Neural cell (in vitro differentiated cells): ENCODE data around the gene HS3ST5.

ENCODE experiments used
- TAF1 ChIP-seq: IDR thresholded peaks from 2 replicates; pipeline ENCODE4 v1.6.1; 2012; ENCODE audit warnings: low read depth
- TF ChIP-seq, protein P1 (sequence below): fragments of 450-650 bp; IDR thresholded peaks from 2 replicates; pipeline ENCODE4 v1.5.1; 2014; ENCODE audit warnings: antibody characterized with exemption, mild to moderate bottlenecking, moderate library complexity; ENCODE audit not compliant: poor library complexity, severe bottlenecking

GRCh38 chr6:114364301-114364700, 21.5 kb upstream of the HS3ST5 start:
- TF ChIP-seq TAF1 = no peak
- TF ChIP-seq, protein P1, sequence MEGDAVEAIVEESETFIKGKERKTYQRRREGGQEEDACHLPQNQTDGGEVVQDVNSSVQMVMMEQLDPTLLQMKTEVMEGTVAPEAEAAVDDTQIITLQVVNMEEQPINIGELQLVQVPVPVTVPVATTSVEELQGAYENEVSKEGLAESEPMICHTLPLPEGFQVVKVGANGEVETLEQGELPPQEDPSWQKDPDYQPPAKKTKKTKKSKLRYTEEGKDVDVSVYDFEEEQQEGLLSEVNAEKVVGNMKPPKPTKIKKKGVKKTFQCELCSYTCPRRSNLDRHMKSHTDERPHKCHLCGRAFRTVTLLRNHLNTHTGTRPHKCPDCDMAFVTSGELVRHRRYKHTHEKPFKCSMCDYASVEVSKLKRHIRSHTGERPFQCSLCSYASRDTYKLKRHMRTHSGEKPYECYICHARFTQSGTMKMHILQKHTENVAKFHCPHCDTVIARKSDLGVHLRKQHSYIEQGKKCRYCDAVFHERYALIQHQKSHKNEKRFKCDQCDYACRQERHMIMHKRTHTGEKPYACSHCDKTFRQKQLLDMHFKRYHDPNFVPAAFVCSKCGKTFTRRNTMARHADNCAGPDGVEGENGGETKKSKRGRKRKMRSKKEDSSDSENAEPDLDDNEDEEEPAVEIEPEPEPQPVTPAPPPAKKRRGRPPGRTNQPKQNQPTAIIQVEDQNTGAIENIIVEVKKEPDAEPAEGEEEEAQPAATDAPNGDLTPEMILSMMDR = no peak
